Germinal center (tissue), 1 donor: ENCODE measurements around the gene GPR25.
"Not testable (repeated sequence)": the region's sequence is repeated elsewhere in the genome, so short reads cannot be mapped to it uniquely, and the experiment has no call there.

ENCODE experiments used
- DNase-seq: peaks from one replicate; pipeline ENCODE4 v3.0.0; 2012; ENCODE audit warnings: mixed read lengths, low spot score

Gene GPR25

DNA sequence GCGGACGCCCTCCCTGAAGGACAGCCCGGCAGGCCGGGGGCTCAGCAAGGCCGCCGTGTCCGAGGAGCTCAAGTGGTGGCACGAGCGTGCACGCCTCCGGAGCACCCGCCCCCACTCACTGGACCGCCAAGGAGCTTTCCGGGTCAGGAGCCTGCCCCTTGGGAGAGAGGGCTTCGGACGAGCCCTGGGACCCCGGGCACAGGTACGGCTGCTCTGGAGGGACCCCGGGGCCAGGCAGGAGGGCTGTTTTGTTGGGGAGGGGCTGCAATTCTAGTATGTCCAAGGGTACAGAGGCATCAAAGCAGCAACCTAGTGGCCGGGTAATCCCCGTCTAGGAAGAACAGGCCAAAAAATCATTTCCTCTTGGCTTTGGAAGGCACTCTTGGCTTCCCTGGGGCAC, 39.2 kb downstream of the GPR25 start:
- DNase-seq: not testable (repeated sequence)

DNA sequence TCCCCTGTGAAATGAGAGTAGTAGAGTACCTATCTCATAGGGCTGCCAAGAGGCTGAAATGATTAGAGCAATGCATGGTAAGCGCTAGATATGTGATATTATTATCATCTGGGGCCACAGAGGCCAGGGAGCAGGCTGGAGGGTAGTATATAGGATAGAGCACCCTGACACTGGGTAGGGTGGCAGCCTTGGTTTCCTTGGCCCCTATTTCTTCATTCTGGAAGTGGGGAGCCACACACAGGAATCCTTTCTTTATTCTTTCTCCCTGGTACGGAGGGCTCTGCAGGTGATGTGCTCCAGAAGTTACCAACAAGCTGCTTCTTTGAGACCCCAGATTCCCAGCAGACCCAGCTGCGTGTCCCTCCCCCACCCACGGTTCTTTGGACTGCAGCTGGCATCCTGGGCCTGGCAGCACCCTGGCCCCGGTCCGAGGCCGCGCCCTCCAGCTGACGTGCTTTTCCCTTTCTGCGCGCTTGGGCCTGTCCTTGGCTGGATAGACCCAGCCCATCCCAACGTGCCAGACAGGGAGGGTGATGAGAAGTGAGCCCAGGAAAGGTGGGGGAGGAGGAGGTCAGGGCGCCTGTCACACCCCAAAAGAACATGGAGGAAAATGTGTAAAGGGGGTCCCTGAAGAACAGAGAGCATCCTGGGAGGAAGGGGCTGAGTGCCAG, 40.1 kb downstream of the GPR25 start:
- DNase-seq: no peak

DNA sequence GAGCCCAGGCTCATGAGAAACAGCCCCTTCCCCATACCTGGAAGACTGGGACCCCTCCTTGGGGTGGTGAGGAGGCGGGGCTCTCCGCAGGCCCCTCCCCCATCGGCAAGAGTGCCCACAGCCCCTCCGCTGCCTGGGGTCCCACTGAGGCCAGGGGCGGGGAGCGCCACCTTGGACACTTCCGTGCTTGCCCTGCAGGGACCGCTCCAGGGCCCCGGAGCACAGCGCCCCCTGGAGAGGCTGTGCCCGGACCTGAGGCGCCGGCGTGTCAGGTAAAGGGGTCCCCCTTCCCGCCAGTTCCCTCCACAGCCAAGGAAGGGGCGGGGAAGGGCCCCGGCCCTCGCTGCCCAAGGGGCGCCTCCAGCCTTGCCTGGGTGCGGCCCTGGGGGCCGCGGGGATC, 43.4 kb downstream of the GPR25 start:
- DNase-seq: no peak

DNA sequence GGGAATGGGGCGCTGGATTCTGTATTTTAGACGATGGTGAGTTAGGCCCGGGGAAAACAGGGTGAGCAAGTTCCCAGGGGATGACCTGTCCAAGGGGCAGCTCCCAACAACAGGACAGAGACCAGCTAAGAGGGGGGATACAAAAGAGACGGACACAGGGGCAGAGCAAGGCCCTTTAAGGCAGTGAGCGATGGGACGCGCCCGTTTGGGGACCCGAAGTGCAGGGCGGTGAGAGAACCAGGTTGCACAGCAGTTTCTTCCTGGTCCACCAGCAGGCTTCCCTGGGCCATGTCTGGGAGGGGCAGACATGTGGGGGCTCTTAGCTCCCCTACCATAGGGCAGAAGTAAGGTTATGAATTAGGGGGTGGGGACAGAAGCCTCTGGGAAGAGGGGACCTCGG, 43.9 kb downstream of the GPR25 start:
- DNase-seq: no peak

DNA sequence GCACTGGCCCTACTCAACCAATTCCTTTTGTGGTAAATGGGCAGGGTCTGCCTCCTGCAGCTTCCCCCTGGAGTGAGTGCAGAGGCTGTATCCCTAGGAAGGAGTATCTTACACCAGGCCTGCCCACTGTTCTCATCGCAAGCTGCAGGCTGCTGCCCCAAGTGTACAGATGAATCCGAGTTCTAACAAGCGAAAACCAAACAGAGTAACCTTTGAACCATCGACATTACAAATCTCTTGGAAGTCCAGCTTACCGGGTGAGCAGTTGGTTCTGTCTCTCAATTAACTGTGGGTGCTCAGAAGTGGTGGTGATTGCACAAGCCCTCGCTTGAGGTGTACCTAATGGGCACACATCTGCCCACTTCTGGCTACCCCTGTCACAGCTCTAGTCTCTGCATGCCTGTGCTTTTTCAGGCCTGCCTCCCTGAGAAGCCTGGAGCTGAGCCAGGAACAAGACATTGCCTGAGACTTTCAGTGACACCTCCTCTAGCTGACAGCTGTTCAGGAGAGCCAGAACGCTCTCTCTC, 44.6 kb downstream of the GPR25 start:
- no peak for DNase-seq

DNA sequence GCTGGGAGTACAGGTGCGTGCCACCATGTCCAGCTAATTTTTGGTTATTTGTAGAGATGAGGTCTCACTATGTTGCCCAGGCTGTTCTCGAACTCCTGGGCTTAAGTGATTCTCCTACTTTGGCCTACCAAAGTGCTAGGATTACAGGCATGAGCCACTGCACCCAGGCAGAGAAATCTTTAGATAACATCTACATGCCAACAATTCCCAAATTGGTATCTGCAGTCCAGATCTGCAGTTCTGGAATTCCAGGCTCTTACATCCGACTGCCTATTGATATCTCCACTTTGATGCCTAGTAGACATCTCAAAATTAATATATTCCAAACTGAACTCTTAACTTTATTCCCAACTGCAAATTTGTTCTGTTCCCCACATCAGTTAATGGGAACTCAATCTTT, 45.2 kb downstream of the GPR25 start:
- DNase-seq: no peak

DNA sequence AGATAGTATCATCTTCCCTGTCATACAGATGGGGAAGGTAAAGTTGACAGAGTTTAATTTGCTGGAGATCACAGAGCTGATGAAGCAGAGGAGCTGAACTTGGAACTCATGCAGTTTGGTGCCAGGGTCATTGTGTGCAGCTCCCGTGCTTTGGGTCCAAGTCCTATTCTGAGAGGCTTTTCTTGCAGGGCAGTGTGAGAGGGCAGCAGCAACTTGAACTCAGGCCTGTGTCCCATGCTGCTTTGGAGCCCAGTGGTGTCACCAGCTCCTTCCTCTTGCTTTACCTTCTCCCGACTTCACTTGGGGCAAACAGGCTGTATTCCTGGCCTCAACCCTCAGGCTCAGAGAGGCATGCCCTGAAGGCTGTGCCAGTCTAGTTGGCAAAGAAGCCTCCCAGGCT, 46.6 kb downstream of the GPR25 start:
- no peak for DNase-seq

DNA sequence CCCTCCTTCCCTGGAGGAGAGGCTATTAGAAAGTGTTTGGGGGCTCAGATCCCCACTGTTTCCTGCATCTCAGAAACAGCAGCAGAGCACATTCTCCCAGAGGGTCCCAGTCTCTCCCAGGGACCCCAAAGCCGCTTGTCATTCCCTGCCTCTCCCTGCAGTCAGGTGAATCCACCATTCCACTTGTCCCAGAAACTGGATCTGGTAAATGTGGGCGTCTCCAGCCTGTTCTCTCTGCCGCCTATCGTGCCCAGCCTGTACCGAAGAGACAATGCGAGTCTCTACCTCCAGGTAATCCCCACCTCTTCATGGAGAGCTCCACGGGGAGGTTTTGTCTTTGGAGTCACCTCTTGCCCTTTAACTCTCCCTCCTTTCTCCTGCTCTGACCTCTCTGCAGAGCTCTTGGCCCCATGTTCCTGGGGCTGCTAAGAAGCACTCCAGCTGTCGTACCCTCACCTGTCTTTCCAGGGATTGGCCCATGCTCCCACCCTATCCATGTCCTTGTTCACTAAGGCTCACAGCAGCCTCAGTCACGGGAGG, 48.9 kb downstream of the GPR25 start:
- no peak for DNase-seq

DNA sequence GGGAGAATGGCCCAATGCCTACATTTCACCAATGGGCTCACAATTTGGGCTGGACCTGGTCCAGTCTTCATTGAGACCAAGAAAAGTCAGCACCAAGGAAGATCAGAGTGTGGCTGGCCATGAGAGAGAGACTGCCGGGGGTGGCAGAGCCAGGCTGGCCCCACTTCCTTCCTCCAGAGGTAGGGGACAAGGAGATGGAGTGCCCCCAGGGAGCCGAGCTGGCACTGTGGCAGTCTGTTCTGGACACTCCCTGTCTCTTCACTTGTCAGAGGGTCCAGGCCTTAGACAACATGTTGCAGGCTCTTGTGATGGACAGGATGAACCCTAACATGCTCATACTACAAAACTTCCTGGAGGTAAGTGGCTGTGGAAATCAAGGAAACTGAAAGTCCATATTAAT, 49.6 kb downstream of the GPR25 start:
- no peak for DNase-seq

DNA sequence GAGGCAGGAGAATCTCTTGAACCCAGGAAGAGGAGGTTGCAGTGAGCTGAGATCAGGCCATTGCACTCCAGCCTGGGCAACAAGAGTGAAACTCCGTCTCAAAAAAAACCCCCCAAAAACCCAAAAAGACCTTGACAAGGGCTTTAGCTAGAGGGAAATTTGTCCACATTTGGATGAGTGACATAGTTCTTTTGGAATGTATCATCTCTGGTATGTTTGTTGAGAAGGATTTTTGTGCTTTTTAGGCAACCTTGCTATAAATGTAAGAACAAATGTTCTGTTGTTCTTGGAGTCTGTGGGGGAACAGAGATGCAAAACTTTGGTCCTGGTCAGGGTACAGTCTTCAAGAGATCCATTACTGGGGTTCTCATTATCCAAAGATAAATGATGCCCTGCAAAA, 50.8 kb downstream of the GPR25 start:
- DNase-seq: no peak
